KBM-7 (cell line): ENCODE data around the gene PHGDH.

Experiments used
- DNase-seq: peaks from one replicate; pipeline ENCODE4 v3.0.0-alpha.2; 2015
- in situ Hi-C: fragments of 300-500 bp; cut with MboI; formaldehyde crosslinking; loops from 2 replicates; pipeline ENCODE4 v1.14.3; 2020; ENCODE audit warnings: low sequenced_read_pairs, low pct_unique_long_range_greater_than_20kb, mixed read lengths

Gene PHGDH

GRCh38 chr1:119743776-119744597 is 32.3 kb downstream of the PHGDH start:
- in situ Hi-C loops: no loop called here
- DNase-seq: peak; percentile 70

DNA sequence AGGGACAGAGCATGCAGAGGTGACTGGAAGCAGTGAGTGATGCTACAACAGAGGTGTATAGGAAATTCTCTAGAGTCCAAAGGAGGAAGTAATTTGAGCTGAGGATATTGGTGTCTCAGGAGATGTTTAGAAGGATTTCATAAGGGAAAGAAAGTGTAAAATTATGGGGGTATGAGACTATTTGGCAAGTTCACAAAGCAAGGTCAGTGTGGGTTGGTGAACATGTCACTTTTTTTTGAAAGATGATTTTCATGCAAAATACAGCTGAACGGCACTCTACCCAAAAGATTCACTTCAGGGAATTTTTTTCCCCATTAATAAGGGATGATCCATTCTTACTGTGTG is 32.8 kb downstream of the PHGDH start:
- DNase-seq: no peak
- in situ Hi-C loops: no loop called here

DNA sequence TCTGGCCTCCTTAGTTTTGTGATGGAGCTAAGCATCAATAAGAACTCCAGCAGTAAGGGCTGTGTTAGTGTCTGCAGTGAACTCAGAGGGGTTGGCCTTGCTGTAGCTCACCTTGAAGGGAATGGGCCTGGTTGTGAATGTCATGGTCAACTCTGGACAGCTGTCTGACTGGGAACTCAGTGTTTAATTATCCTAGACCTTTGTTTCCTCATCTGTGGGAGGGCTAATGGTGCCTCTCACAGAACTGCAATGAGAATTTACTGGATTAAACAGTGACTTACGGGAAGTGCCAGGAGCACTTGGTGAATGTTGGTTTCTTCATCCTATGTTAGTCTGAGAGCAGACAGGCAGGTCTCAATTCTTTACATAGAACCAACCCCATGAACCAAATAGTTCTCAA is 33.3 kb downstream of the PHGDH start:
- no peak for DNase-seq
- in situ Hi-C loops: no loop called here

GRCh38 chr1:119747451-119747850 is 35.7 kb downstream of the PHGDH start:
- in situ Hi-C loops: no loop called here
- no peak for DNase-seq

DNA sequence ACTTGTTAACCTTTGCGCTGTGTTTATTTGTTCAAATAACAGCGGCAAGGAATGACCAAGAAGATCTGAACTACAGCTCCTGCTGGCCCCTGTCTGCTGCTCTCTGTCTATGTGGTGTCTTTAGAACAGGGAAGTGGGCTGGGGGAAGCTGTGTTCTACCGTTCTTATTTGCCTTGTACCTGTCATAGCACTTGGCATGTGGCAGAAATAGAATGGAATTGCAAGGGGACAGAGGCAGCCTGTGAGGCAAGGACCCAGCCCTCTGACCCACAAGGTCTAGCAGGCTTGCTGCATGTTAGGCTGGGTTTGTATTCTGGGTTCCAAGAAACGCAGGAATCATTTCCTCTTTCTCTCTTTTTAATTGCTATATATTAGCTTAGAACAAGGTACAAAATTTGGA is 36.3 kb downstream of the PHGDH start:
- in situ Hi-C loops: no loop called here
- DNase-seq: no peak

- DNase-seq: no peak
- in situ Hi-C loops: no loop called here
Observed at GRCh38 chr1:119752592-119752991, 40.9 kb downstream of the PHGDH start.

- in situ Hi-C loops: no loop called here
- DNase-seq: no peak
Observed at GRCh38 chr1:119758584-119758983, 46.9 kb downstream of the PHGDH start.

GRCh38 chr1:119762409-119762808 is 50.7 kb downstream of the PHGDH start:
- in situ Hi-C loops: no loop called here
- DNase-seq: no peak

- no peak for DNase-seq
- in situ Hi-C loops: no loop called here
Observed at GRCh38 chr1:119762953-119763352, 51.2 kb downstream of the PHGDH start.

DNA sequence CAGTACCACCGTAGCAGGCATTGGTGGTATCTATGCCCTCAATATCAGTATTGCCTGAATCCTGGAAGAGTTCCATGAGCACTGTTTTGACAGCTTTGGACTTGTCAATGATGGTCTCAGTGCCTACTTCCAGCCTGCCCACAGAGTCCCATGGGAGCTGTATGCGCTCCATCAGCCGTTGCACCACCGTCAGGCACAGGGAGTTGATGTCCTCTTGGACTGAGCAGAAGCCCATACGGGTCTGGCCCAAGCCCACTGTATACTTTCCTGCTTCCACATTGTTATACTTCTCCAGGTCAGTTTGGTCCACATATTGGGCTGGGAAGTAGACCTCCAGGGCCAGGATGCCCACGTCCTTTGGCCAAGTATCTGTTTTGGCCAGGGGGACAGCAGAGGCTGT is 52.5 kb downstream of the PHGDH start:
- DNase-seq: no peak
- in situ Hi-C loops: no loop called here

GRCh38 chr1:119766374-119766794 is 54.6 kb downstream of the PHGDH start:
- no peak for DNase-seq
- in situ Hi-C loops: no loop called here

- in situ Hi-C loops: no loop called here
- no peak for DNase-seq
Observed at GRCh38 chr1:119767486-119767885, 55.8 kb downstream of the PHGDH start.

GRCh38 chr1:119768778-119769177 is 57.0 kb downstream of the PHGDH start, which contains the start of gene HMGCS2:
HMGCS2 (minus strand) TSS chr1:119768905; CDS start chr1:119768844, 61 bp downstream.
- no peak for DNase-seq
- in situ Hi-C loops: no loop called here

DNA sequence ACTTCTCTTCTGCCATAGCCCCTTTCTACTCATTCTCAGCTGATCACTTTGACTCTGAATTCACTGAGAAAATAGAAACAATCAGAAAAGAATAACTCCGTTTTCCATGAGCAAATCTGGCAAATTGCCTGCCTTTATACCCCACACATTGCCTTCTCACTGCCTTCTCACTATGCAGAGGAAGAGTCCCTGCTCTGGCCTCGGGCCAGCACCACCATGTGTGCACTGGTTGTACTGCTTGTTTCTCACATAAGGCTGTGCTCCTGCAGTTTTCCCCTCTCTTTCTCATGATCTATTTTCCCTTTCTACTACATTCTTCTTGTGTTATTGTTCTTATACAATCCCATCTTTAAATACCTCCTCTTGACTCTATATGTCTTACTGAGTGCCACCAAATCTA is 59.3 kb downstream of the PHGDH start:
- in situ Hi-C loops: no loop called here
- no peak for DNase-seq

GRCh38 chr1:119771770-119772169 is 60.0 kb downstream of the PHGDH start:
- no peak for DNase-seq
- in situ Hi-C loops: no loop called here

- no peak for DNase-seq
- in situ Hi-C loops: no loop called here
Observed at GRCh38 chr1:119772298-119772697, 60.6 kb downstream of the PHGDH start.

GRCh38 chr1:119773711-119774241 is 62.0 kb downstream of the PHGDH start:
- DNase-seq: no peak
- in situ Hi-C loops: no loop called here

DNA sequence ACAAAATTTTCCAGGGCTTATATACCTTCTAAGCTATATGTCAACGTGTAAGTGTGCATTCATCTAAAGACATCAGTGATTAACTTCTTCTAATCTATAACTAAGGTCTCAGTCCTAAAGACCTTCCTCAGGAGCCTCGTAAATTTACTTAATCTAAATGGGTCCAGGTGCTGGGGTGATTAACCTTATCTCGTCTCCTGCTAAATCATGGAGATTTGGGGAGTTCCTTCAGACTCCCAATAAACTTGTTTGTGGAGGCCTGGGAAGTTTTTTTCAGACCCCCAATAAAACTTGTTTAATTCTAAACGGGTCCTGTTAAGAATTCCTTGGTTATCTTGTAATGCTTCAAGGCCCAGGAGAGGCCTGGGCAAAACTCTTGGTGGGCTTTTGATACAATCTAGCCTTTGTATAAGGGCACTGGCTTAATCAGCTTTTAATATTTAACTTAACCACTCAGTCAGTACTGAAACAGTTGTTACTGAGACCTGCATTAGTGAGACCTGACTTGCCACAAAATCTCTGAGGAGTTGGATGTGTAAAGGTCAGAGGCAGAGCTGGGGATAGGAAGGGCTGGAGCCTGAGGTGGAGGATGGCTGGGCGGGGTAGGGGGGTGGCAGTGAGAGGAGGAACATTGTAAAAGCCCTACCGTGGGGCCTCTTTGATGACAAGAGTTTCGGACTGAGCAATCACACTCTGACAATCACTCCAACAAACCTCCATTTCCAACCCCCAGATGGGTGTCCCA is 63.2 kb downstream of the PHGDH start:
- no peak for DNase-seq
- in situ Hi-C loops: no loop called here

DNA sequence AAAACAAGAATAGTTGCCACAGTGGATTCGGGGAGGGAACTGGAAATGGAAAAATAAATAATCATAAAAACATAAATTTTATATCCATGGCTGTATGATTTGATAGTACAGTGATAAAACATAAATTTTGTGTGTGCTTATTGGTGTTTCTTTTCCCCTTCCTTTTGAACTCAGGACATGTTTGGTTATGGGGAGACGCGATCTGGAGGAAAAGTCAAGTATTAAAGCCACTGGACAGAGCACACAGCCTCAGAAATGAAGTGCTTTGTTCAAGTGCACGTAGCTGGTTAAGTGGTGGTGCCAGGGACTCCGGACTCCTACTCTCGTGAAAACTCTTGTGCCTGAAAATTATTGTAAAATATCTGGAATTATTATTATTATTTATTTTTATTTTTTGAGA is 66.6 kb downstream of the PHGDH start:
- in situ Hi-C loops: no loop called here
- DNase-seq: no peak

DNA sequence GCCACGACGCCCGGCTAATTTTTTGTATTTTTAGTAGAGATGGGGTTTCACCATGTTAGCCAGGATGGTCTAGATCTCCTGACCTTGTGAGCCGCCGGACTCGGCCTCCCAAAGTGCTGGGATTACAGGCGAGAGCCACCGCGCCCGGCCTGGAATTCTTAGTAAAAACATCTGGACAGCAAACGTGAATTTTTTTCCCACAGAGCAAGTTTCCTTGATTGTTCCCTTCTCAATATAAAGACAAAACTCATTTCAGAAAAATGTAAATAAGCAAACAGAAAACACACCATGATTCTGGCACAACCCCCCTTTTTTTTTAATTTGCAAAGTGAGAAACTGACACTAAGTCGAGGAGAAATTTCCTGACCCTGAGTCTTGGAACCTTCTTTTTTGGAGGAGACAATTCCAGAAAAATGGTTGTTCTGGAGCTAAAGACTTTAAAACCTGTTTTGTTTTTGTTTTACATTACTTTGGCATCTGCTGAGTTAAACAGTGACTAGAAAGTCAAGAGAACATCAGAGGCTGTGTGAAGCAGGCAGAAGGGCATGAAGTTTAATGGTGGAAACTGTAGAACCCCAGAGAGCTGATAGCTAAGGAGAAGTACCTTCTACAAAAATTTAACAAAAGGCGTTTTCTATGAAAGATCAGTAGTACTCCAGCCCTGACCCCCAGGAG is 67.3 kb downstream of the PHGDH start:
- in situ Hi-C loops: no loop called here
- no peak for DNase-seq
